Naive thymus-derived CD4-positive, alpha-beta T cell (primary cell): ENCODE results near the gene ZER1. TPM values are rescaled to one million over a fixed set of nuclear protein-coding genes. Genes with fewer than 3 reads are reported as not detected.

Source experiments
- ATAC-seq: fragments of 150-1000 bp; cut with Tn5 transposase; 2 replicates; pipeline ENCODE4 v1.10.0; 2021; ENCODE audit warnings: mild to moderate bottlenecking, moderate library complexity
- CTCF ChIA-PET: fragments of 350-600 bp; sonication (Branson Sonifier 250); formaldehyde crosslinking; loops from one replicate; lab custom pipeline; 2021; ENCODE audit warnings: antibody characterized with exemption; lab: Charles Lee
- POLR2A ChIA-PET: fragments of 350-600 bp; sonication (Branson Sonifier 250); formaldehyde crosslinking; loops from one replicate; lab custom pipeline; 2021; ENCODE audit warnings: antibody characterized with exemption, inconsistent platforms; lab: Charles Lee
- DNase-seq, 9 donors: peaks; one replicate each; pipeline versions ENCODE4 v3.0.0 to v3.0.0-alpha.2; 2020 to 2022; ENCODE audit warnings: mixed read lengths in 1 of 9
- H3K27ac ChIP-seq: one replicate; pipeline ENCODE4 v1.7.0; 2013; ENCODE audit warnings: mild to moderate bottlenecking, low read depth, low read length, moderate library complexity
- H3K27me3 ChIP-seq, 2 donors: one replicate each; pipeline ENCODE4 v1.7.0; 2013; ENCODE audit warnings: low read length in 2 of 2, mild to moderate bottlenecking in 2 of 2, moderate library complexity in 2 of 2; ENCODE audit not compliant: control insufficient read depth in 2 of 2, insufficient read depth in 2 of 2
- H3K36me3 ChIP-seq, 3 experiments: 1 replicate in 2 of 3; 2 replicates in 1 of 3; pipeline ENCODE4 v1.7.0; 2013; ENCODE audit warnings: low read length in 3 of 3, mild to moderate bottlenecking in 3 of 3, moderate library complexity in 1 of 3; ENCODE audit not compliant: insufficient read depth in 3 of 3, control insufficient read depth in 2 of 3
- H3K4me1 ChIP-seq, 2 donors: one replicate each; pipeline ENCODE4 v1.7.0; 2013; ENCODE audit warnings: low read length in 2 of 2, mild to moderate bottlenecking in 2 of 2, moderate library complexity in 1 of 2; ENCODE audit not compliant: control insufficient read depth in 2 of 2, insufficient read depth in 2 of 2
- H3K4me3 ChIP-seq: 2 replicates; pipeline ENCODE4 v1.7.0; 2013; ENCODE audit warnings: mild to moderate bottlenecking, low read length
- H3K9me3 ChIP-seq, 3 experiments: 1 replicate in 2 of 3; 2 replicates in 1 of 3; pipeline ENCODE4 v1.7.0; 2013; ENCODE audit warnings: low read length in 3 of 3; ENCODE audit not compliant: control insufficient read depth in 2 of 3
- H3K27ac Mint-ChIP-seq, 9 donors: one replicate each; pipeline ENCODE4 v1.8.0; 2020 to 2022; ENCODE audit warnings: mixed read lengths in 9 of 9, mild to moderate bottlenecking in 8 of 9, moderate library complexity in 5 of 9, inconsistent platforms in 2 of 9
- H3K27me3 Mint-ChIP-seq, 5 donors: one replicate each; pipeline ENCODE4 v1.8.0; 2021 to 2022; ENCODE audit warnings: mixed read lengths in 5 of 5, mild to moderate bottlenecking in 1 of 5
- H3K36me3 Mint-ChIP-seq, 5 donors: one replicate each; pipeline ENCODE4 v1.8.0; 2020 to 2022; ENCODE audit warnings: mixed read lengths in 5 of 5, mild to moderate bottlenecking in 3 of 5, inconsistent platforms in 1 of 5
- H3K4me1 Mint-ChIP-seq, 7 donors: one replicate each; pipeline ENCODE4 v1.8.0; 2020 to 2022; ENCODE audit warnings: mixed read lengths in 7 of 7, mild to moderate bottlenecking in 3 of 7, inconsistent platforms in 1 of 7
- H3K4me3 Mint-ChIP-seq, 10 donors: one replicate each; pipeline ENCODE4 v1.8.0; 2020 to 2022; ENCODE audit warnings: mild to moderate bottlenecking in 10 of 10, mixed read lengths in 10 of 10, moderate library complexity in 6 of 10, inconsistent platforms in 2 of 10
- H3K9me3 Mint-ChIP-seq, 11 donors: one replicate each; pipeline ENCODE4 v1.8.0; 2020 to 2022; ENCODE audit warnings: mixed read lengths in 11 of 11, mild to moderate bottlenecking in 4 of 11, inconsistent platforms in 1 of 11, moderate library complexity in 1 of 11
- intact Hi-C, 2 donors: fragments of 100-400 bp; cut with micrococcal nuclease; formaldehyde crosslinking; loops; one replicate each; pipeline ENCODE4 v1.15.1; 2023
- polyA plus RNA-seq, 2 donors: library from polyadenylated mRNA; unstranded; fragments of 300-500 nt; fragmentation: Illumina TruSeq; gene quantifications; one replicate each; pipeline ENCODE4 v1.2.3, GENCODE V29; 2021
- total RNA-seq, 6 experiments: library from RNA in 5 of 6; stranded (reverse) in 5 of 6; gene quantifications; 1 replicate in 5 of 6; 2 replicates in 1 of 6; pipeline ENCODE4 v1.2.3 and lab custom pipeline; 2021 to 2026

ZER1 gene
- total and polyA plus RNA-seq, 7 experiments from 2014 or later, result 22.7 to 57.7 (median 37.6) TPM

- H3K4me1 Mint-ChIP-seq, result peaks cover 0 to 4% (median 0%) of the 10 kb centered on the region in 7 donors
Measured at GRCh38 chr9:128742401-128742800, 29.3 kb downstream of the ZER1 start.

GRCh38 chr9:128735373-128735772 lies 36.4 kb downstream of the ZER1 start:
- ATAC-seq (no peak), DNase-seq (no peak)
- ChIA-PET POLR2A (interaction anchor here (1.5 kb wide), 1 partner anchor 36 kb away, joined by 3 read pairs; no protein-coding TSS in a partner anchor), CTCF (no interaction called here)
- Mint-ChIP-seq H3K36me3 (peaks cover 2 to 18% (median 11%) of the 10 kb centered on the region in 5 donors), H3K27ac (peak overlapping the region in 2 of 9 donors; percentile 67 to 72), H3K4me1 (peaks cover 0 to 3% (median 0%) of the 10 kb centered on the region in 7 donors), H3K4me3 (no peak overlapping the region), H3K9me3 (no peaks in the 10 kb centered on the region), H3K27me3 (no peaks in the 10 kb centered on the region)
- intact Hi-C loops, result no loop called here
- H3K4me1 ChIP-seq, result no peaks in the 10 kb centered on the region
- H3K36me3 ChIP-seq, result peaks cover 0 to 60% (median 14%) of the 10 kb centered on the region in 3 experiments
- no peaks in the 10 kb centered on the region for H3K27me3 ChIP-seq
- no peaks in the 10 kb centered on the region for H3K9me3 ChIP-seq
- H3K27ac ChIP-seq, result no peak overlapping the region
- H3K4me3 ChIP-seq, result no peak overlapping the region

More at GRCh38 chr9:128742401-128742800, 29.3 kb downstream of the ZER1 start:
- H3K27me3 ChIP-seq, result no peaks in the 10 kb centered on the region
- ATAC-seq (no peak), DNase-seq (no peak)
- no peaks in the 10 kb centered on the region for H3K27me3 Mint-ChIP-seq
- peaks cover 0 to 31% (median 19%) of the 10 kb centered on the region in 3 experiments for H3K36me3 ChIP-seq
- H3K9me3 Mint-ChIP-seq, result no peaks in the 10 kb centered on the region
- no peak overlapping the region for H3K27ac Mint-ChIP-seq
- no peaks in the 10 kb centered on the region for H3K9me3 ChIP-seq
- H3K4me3 Mint-ChIP-seq, result no peak overlapping the region
- peaks cover 0 to 24% (median 2%) of the 10 kb centered on the region in 5 donors for H3K36me3 Mint-ChIP-seq
- H3K27ac ChIP-seq, result no peak overlapping the region
- H3K4me3 ChIP-seq, result no peak overlapping the region
- H3K4me1 ChIP-seq, result no peaks in the 10 kb centered on the region
- intact Hi-C loops, result no loop called here
- ChIA-PET CTCF (interaction anchor here (0.6 kb wide), 1 partner anchor 122 kb away, joined by 3 read pairs; no protein-coding TSS in a partner anchor), POLR2A (interaction anchor here (0.9 kb wide), 1 partner anchor 10 kb away, joined by 3 read pairs; no protein-coding TSS in a partner anchor)

DNA sequence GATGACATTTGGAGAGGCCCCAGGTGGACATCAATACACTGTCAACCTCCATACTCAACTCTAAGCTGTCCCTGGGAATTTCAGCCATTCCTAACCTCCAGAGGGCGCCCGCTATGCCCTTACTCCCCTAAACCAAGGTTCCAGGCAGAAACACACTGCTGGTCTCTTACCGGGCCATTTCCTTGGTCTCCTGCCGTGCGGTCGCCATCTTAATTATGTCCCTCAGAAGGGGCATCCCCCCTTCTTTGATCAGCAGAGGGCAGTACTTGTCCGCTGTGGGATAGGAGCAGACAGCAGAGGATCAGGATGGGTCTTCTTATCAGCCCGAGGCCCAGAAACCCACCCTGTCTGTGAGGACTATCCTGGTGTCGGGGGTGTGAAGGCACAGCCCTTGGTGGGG lies 38.5 kb downstream of the ZER1 start:
- no peak overlapping the region for H3K4me3 ChIP-seq
- intact Hi-C loops, result no loop called here
- ChIA-PET CTCF (no interaction called here), POLR2A (interaction anchor here (0.8 kb wide), 1 partner anchor 9 kb away, joined by 4 read pairs; the partner anchor contains the start of gene ZDHHC12)
- no peaks in the 10 kb centered on the region for H3K27me3 ChIP-seq
- Mint-ChIP-seq H3K27me3 (no peaks in the 10 kb centered on the region), H3K9me3 (no peaks in the 10 kb centered on the region), H3K36me3 (peaks cover 2 to 12% (median 11%) of the 10 kb centered on the region in 5 donors), H3K4me3 (no peak overlapping the region), H3K4me1 (peaks cover 0 to 8% (median 0%) of the 10 kb centered on the region in 7 donors), H3K27ac (peak overlapping the region in 2 of 9 donors; percentile 15 to 28)
- H3K9me3 ChIP-seq, result no peaks in the 10 kb centered on the region
- H3K36me3 ChIP-seq, result peaks cover 0 to 53% (median 7%) of the 10 kb centered on the region in 3 experiments
- DNase-seq (no peak), ATAC-seq (peak; percentile 40)
- peaks cover 0 to 1% of the 10 kb centered on the region in 2 donors for H3K4me1 ChIP-seq
- H3K27ac ChIP-seq, result no peak overlapping the region

- Mint-ChIP-seq H3K27me3 (no peaks in the 10 kb centered on the region), H3K9me3 (no peaks in the 10 kb centered on the region), H3K36me3 (peaks cover 2 to 12% (median 11%) of the 10 kb centered on the region in 5 donors), H3K4me3 (no peak overlapping the region), H3K4me1 (peaks cover 2 to 9% (median 3%) of the 10 kb centered on the region in 7 donors), H3K27ac (peak overlapping the region in 1 of 9 donors; percentile 15)
- Histone ChIP-seq H3K27me3 (no peaks in the 10 kb centered on the region), H3K9me3 (no peaks in the 10 kb centered on the region), H3K4me3 (no peak overlapping the region), H3K27ac (no peak overlapping the region), H3K4me1 (peaks cover 0 to 8% of the 10 kb centered on the region in 2 donors), H3K36me3 (peaks cover 0 to 53% (median 7%) of the 10 kb centered on the region in 3 experiments)
- ChIA-PET CTCF (no interaction called here), POLR2A (interaction anchor here (0.8 kb wide), 1 partner anchor 8 kb away, joined by 4 read pairs; the partner anchor contains the start of gene ZDHHC12)
- no peak for DNase-seq
- intact Hi-C loops, result no loop called here
- ATAC-seq, result no peak
Measured at GRCh38 chr9:128732576-128732975, 39.2 kb downstream of the ZER1 start.

DNA sequence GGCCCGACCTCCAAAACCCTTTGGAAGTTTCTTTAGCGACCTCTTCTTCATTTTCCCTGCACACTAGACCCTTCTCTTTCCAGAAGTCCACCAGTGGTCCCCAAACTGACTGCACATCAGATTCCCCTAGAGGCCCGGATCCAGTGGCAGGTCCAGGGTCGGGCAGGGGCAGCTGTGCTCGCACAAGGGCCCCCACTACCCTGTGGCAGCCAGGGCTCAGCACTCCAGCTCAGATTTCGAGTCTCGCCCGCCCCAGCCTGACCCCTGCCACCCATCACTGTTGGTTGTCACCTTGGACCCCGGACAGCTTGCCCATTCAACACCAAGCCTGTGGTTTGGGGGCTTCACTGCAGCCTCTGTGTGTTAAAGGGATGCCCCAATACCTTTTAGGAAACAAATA lies 40.0 kb downstream of the ZER1 start:
- Histone ChIP-seq H3K27ac (no peak overlapping the region), H3K27me3 (no peaks in the 10 kb centered on the region), H3K4me1 (peaks cover 0 to 9% of the 10 kb centered on the region in 2 donors), H3K4me3 (no peak overlapping the region), H3K9me3 (no peaks in the 10 kb centered on the region), H3K36me3 (peaks cover 0 to 49% (median 7%) of the 10 kb centered on the region in 3 experiments)
- H3K4me3 Mint-ChIP-seq, result no peak overlapping the region
- POLR2A ChIA-PET, result no interaction called here
- intact Hi-C loops, result no loop called here
- H3K4me1 Mint-ChIP-seq, result peaks cover 4 to 18% (median 6%) of the 10 kb centered on the region in 7 donors
- CTCF ChIA-PET, result no interaction called here
- H3K36me3 Mint-ChIP-seq, result peaks cover 0 to 9% (median 6%) of the 10 kb centered on the region in 5 donors
- ATAC-seq, result no peak
- H3K27ac Mint-ChIP-seq, result no peak overlapping the region
- no peaks in the 10 kb centered on the region for H3K27me3 Mint-ChIP-seq
- H3K9me3 Mint-ChIP-seq, result no peaks in the 10 kb centered on the region
- DNase-seq, result no peak

- peaks cover 0 to 49% (median 7%) of the 10 kb centered on the region in 3 experiments for H3K36me3 ChIP-seq
- Mint-ChIP-seq H3K27ac (no peak overlapping the region), H3K36me3 (peaks cover 0 to 9% (median 6%) of the 10 kb centered on the region in 5 donors), H3K4me3 (no peak overlapping the region), H3K9me3 (no peaks in the 10 kb centered on the region), H3K4me1 (peaks cover 6 to 19% (median 7%) of the 10 kb centered on the region in 7 donors), H3K27me3 (no peaks in the 10 kb centered on the region)
- H3K4me3 ChIP-seq, result no peak overlapping the region
- ATAC-seq (no peak), DNase-seq (no peak)
- intact Hi-C loops, result no loop called here
- no peaks in the 10 kb centered on the region for H3K27me3 ChIP-seq
- ChIA-PET CTCF (no interaction called here), POLR2A (no interaction called here)
- no peaks in the 10 kb centered on the region for H3K9me3 ChIP-seq
- H3K27ac ChIP-seq, result no peak overlapping the region
- H3K4me1 ChIP-seq, result peaks cover 0 to 9% of the 10 kb centered on the region in 2 donors
Measured at GRCh38 chr9:128731093-128731492, 40.6 kb downstream of the ZER1 start.
